BE2C (cell line): ENCODE results near the gene NKAIN4.

Source experiments
- DNase-seq: peaks from one replicate; pipeline ENCODE4 v3.0.0-alpha.2; 2020
- H3K27me3 ChIP-seq: fragments of 250-450 bp; sonication (Bioruptor Pico); 2 replicates; pipeline ENCODE4 v1.5.1; 2020; ENCODE audit warnings: mild to moderate bottlenecking
- H3K36me3 ChIP-seq: fragments of 250-450 bp; sonication (Bioruptor Pico); 2 replicates; pipeline ENCODE4 v1.5.1; 2020; ENCODE audit warnings: mild to moderate bottlenecking
- H3K4me1 ChIP-seq: fragments of 250-450 bp; sonication (Bioruptor Pico); 2 replicates; pipeline ENCODE4 v1.5.1; 2020
- H3K4me3 ChIP-seq: 2 replicates; pipeline ENCODE4 v1.5.1; 2011; ENCODE audit warnings: low read depth, low read length
- H3K9me3 ChIP-seq: fragments of 250-450 bp; sonication (Bioruptor Pico); 2 replicates; pipeline ENCODE4 v1.5.1; 2020
- TF ChIP-seq, protein P1 (sequence below): IDR thresholded peaks from 2 replicates; pipeline ENCODE4 v1.5.1; 2012; ENCODE audit warnings: mild to moderate bottlenecking, low read depth, low read length

NKAIN4 gene

DNA sequence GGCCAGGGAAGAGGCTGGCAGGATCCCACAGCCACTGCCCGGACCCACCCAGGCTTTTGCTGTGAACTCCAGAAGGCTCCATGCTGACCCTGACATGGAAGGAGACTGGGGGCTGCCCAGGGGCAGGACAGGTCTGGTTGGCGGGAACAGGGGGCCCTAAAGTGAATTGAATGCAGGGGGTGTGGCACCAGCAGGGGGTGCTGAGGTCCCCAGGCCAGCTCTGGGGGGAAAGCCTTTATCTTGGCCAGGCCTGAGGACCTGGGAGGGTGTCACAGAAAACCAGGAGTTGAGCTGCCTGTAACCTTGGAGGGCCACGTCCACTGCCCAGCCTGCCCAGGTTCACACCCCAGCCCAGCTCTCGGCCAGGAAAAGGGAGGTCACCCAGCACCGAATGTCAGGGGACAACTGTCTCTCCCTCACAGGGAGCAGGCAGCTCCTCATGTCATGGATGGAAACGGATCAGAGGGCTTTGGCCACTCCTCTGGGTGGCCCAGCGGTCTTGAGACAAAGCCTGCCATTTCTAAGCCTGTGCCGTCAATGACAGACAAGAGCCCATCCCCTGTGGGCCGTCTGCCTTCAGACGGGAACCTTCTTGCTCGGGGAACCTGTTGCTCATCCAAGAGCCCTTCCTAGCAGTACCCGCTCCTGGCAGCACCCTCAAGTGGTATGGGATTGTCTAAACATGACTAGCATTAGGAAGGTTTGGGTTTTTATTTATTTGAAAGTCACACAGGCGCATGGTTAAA, 35.4 kb downstream of the NKAIN4 start:
- no peak for DNase-seq
- Histone ChIP-seq H3K4me3 (no peak overlapping the region), H3K9me3 (no peaks in the 10 kb centered on the region), H3K36me3 (peaks cover 11% of the 10 kb centered on the region), H3K4me1 (peaks cover 20% of the 10 kb centered on the region), H3K27me3 (no peaks in the 10 kb centered on the region)
- TF ChIP-seq, protein P1, sequence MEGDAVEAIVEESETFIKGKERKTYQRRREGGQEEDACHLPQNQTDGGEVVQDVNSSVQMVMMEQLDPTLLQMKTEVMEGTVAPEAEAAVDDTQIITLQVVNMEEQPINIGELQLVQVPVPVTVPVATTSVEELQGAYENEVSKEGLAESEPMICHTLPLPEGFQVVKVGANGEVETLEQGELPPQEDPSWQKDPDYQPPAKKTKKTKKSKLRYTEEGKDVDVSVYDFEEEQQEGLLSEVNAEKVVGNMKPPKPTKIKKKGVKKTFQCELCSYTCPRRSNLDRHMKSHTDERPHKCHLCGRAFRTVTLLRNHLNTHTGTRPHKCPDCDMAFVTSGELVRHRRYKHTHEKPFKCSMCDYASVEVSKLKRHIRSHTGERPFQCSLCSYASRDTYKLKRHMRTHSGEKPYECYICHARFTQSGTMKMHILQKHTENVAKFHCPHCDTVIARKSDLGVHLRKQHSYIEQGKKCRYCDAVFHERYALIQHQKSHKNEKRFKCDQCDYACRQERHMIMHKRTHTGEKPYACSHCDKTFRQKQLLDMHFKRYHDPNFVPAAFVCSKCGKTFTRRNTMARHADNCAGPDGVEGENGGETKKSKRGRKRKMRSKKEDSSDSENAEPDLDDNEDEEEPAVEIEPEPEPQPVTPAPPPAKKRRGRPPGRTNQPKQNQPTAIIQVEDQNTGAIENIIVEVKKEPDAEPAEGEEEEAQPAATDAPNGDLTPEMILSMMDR: no peak

GRCh38 chr20:63217706-63218105, 36.6 kb downstream of the NKAIN4 start:
- H3K4me1 ChIP-seq: peaks cover 15% of the 10 kb centered on the region
- DNase-seq: no peak
- no peaks in the 10 kb centered on the region for H3K27me3 ChIP-seq
- H3K9me3 ChIP-seq: no peaks in the 10 kb centered on the region
- peaks cover 23% of the 10 kb centered on the region for H3K36me3 ChIP-seq
- TF ChIP-seq, protein P1: no peak
- H3K4me3 ChIP-seq: no peak overlapping the region

GRCh38 chr20:63216849-63217471, 37.3 kb downstream of the NKAIN4 start:
- Histone ChIP-seq H3K27me3 (no peaks in the 10 kb centered on the region), H3K9me3 (no peaks in the 10 kb centered on the region), H3K4me1 (peaks cover 15% of the 10 kb centered on the region), H3K4me3 (peak overlapping the region; percentile 60), H3K36me3 (peaks cover 30% of the 10 kb centered on the region)
- TF ChIP-seq, protein P1: no peak
- peak; percentile 65 for DNase-seq

GRCh38 chr20:63216041-63216848, 38.0 kb downstream of the NKAIN4 start, which contains the start of gene YTHDF1:
Gene YTHDF1, minus strand, starts transcription at chr20:63216131. Its CDS starts 239 bp downstream, at chr20:63215892.
- peaks cover 15% of the 10 kb centered on the region for H3K4me1 ChIP-seq
- peak; percentile 98 for DNase-seq

GRCh38 chr20:63215101-63216040, 38.9 kb downstream of the NKAIN4 start:
- TF ChIP-seq, protein P1: peak; percentile 72
- Histone ChIP-seq H3K36me3 (peaks cover 46% of the 10 kb centered on the region), H3K4me1 (peaks cover 15% of the 10 kb centered on the region), H3K27me3 (no peaks in the 10 kb centered on the region), H3K4me3 (peak overlapping the region; percentile 93), H3K9me3 (no peaks in the 10 kb centered on the region)
- peak; percentile 77 for DNase-seq

More at GRCh38 chr20:63216041-63216848, 38.0 kb downstream of the NKAIN4 start, which contains the start of gene YTHDF1:
- H3K4me3 ChIP-seq: peak within 1 kb of the TSS; percentile 93
- peaks cover 37% of the 10 kb centered on the region for H3K36me3 ChIP-seq
- no peaks in the 10 kb centered on the region for H3K27me3 ChIP-seq
- TF ChIP-seq, protein P1: no peak
- H3K9me3 ChIP-seq: no peaks in the 10 kb centered on the region
